IgD-negative memory B cell (primary cell): ENCODE measurements around the gene TBP. TPM values are rescaled to one million over a fixed set of nuclear protein-coding genes. Genes with fewer than 3 reads are reported as not detected.
"Not testable (repeated sequence)": the region's sequence is repeated elsewhere in the genome, so short reads cannot be mapped to it uniquely, and the experiment has no call there.

Source experiments
- H3K27ac Mint-ChIP-seq, 3 donors: one replicate each; pipeline ENCODE4 v1.8.0; 2020 to 2022; ENCODE audit warnings: mild to moderate bottlenecking in 3 of 3, mixed read lengths in 3 of 3, moderate library complexity in 1 of 3
- H3K27me3 Mint-ChIP-seq: one replicate; pipeline ENCODE4 v1.8.0; 2021; ENCODE audit warnings: mixed read lengths
- H3K36me3 Mint-ChIP-seq: one replicate; pipeline ENCODE4 v1.8.0; 2020; ENCODE audit warnings: mild to moderate bottlenecking, mixed read lengths
- H3K4me1 Mint-ChIP-seq, 3 donors: one replicate each; pipeline ENCODE4 v1.8.0; 2020 to 2022; ENCODE audit warnings: mixed read lengths in 3 of 3, mild to moderate bottlenecking in 1 of 3
- H3K4me3 Mint-ChIP-seq, 4 donors: one replicate each; pipeline ENCODE4 v1.8.0; 2020 to 2022; ENCODE audit warnings: mild to moderate bottlenecking in 4 of 4, mixed read lengths in 4 of 4, moderate library complexity in 3 of 4
- H3K9me3 Mint-ChIP-seq, 3 donors: one replicate each; pipeline ENCODE4 v1.8.0; 2020 to 2021; ENCODE audit warnings: mixed read lengths in 3 of 3, mild to moderate bottlenecking in 1 of 3
- polyA plus RNA-seq: library from polyadenylated mRNA; unstranded; fragments of 300-500 nt; fragmentation: Illumina TruSeq; gene quantifications from one replicate; pipeline ENCODE4 v1.2.3, GENCODE V29; 2021

TBP gene
- polyA plus RNA-seq, 1 donor from 2014 or later: 22.5 TPM

- not testable (repeated sequence) for H3K27ac Mint-ChIP-seq, H3K9me3 Mint-ChIP-seq, H3K36me3 Mint-ChIP-seq, H3K27me3 Mint-ChIP-seq, H3K4me3 Mint-ChIP-seq, H3K4me1 Mint-ChIP-seq
Observed at GRCh38 chr6:170616020-170616554, 61.9 kb downstream of the TBP start.

Other genes with a start within 250 kb of the TBP start
- 24.5 TPM for gene FAM120B, start 247.6 kb upstream of the TBP start, polyA plus RNA-seq
- gene PSMB1, start 1.1 kb upstream of the TBP start, polyA plus RNA-seq: 444 TPM
- gene PDCD2, start 30.3 kb downstream of the TBP start, polyA plus RNA-seq: 99.9 TPM